H1 (cell line): ENCODE data around the gene SLC25A42. TPM values are rescaled to one million over a fixed set of nuclear protein-coding genes. Genes with fewer than 3 reads are reported as not detected.

Experiments used
- CTCF ChIA-PET: fragments of 300-600 bp; sonication (Branson Sonifier 250); formaldehyde crosslinking; loops from one replicate; lab custom pipeline; 2021; ENCODE audit not compliant: partially characterized antibody; lab: Charles Lee
- POLR2A ChIA-PET: fragments of 300-600 bp; sonication (Branson Sonifier 250); formaldehyde crosslinking; loops from one replicate; lab custom pipeline; 2021; ENCODE audit warnings: inconsistent platforms; ENCODE audit not compliant: partially characterized antibody; lab: Charles Lee
- DNase-seq, 2 experiments: peaks; one replicate each; pipeline versions ENCODE4 v3.0.0 to v3.0.0-alpha.2; 2010 to 2022; ENCODE audit warnings: low spot score in 2 of 2, low read depth in 1 of 2, mixed read lengths in 1 of 2
- FAIRE-seq: peaks from 2 replicates; lab custom pipeline; 2011; peaks lifted over from hg19 to GRCh38; lab: Jason Lieb, UNC
- H2AFZ ChIP-seq: 2 replicates; pipeline ENCODE4 v1.8.1; 2012; ENCODE audit warnings: low read length, inconsistent platforms
- H2AK5ac ChIP-seq: 2 replicates; pipeline ENCODE4 v1.6.1; 2013; ENCODE audit warnings: low read depth, low read length
- H2BK120ac ChIP-seq: replicated peaks from 2 replicates; pipeline ENCODE3; 2013; ENCODE audit warnings: low read depth, low read length, inconsistent platforms
- H2BK12ac ChIP-seq: 2 replicates; pipeline ENCODE4 v1.6.1; 2013; ENCODE audit warnings: low read depth, low read length
- H2BK15ac ChIP-seq: 2 replicates; pipeline ENCODE4 v1.6.1; 2013; ENCODE audit warnings: low read length
- H2BK20ac ChIP-seq: 2 replicates; pipeline ENCODE4 v1.6.1; 2013; ENCODE audit warnings: low read length
- H2BK5ac ChIP-seq: 2 replicates; pipeline ENCODE4 v1.6.1; 2013; ENCODE audit warnings: low read depth, low read length
- H3K14ac ChIP-seq: 2 replicates; pipeline ENCODE4 v1.6.1; 2013; ENCODE audit warnings: inconsistent platforms; ENCODE audit not compliant: insufficient read length
- H3K18ac ChIP-seq: 2 replicates; pipeline ENCODE4 v1.6.1; 2013; ENCODE audit warnings: low read length; ENCODE audit errors: extremely low read depth
- H3K23ac ChIP-seq: 2 replicates; pipeline ENCODE4 v1.6.1; 2013; ENCODE audit warnings: inconsistent platforms; ENCODE audit not compliant: insufficient read length
- H3K23me2 ChIP-seq: 2 replicates; pipeline ENCODE4 v1.6.1; 2013; ENCODE audit warnings: low read depth, low read length
- H3K27ac ChIP-seq: 2 replicates; pipeline ENCODE4 v1.6.1; 2011; ENCODE audit warnings: low read depth, low read length, inconsistent platforms
- H3K27me3 ChIP-seq, 4 experiments: replicated peaks in 1 of 4; 1 replicate in 1 of 4; 2 replicates in 3 of 4; pipeline versions ENCODE4 v1.6.1 to v1.8.1; 2011 to 2013; ENCODE audit warnings: low read length in 3 of 4, mild to moderate bottlenecking in 3 of 4, inconsistent platforms in 2 of 4, mixed read lengths in 2 of 4, moderate library complexity in 1 of 4; ENCODE audit not compliant: control insufficient read depth in 3 of 4, insufficient read depth in 3 of 4; ENCODE audit errors: extremely low read depth in 1 of 4
- H3K36me3 ChIP-seq, 4 experiments: 2 replicates each; pipeline versions ENCODE4 v1.6.1 to v1.8.1; 2011 to 2013; ENCODE audit warnings: mild to moderate bottlenecking in 4 of 4, low read length in 3 of 4, moderate library complexity in 2 of 4, control low read depth in 1 of 4, inconsistent platforms in 1 of 4; ENCODE audit not compliant: insufficient read depth in 4 of 4, control insufficient read depth in 2 of 4
- H3K4ac ChIP-seq: replicated peaks from 2 replicates; pipeline ENCODE3; 2013; ENCODE audit warnings: low read length, low read depth, mixed read lengths, inconsistent platforms; ENCODE audit not compliant: insufficient read length
- H3K4me1 ChIP-seq, 4 experiments: replicated peaks in 1 of 4; 1 replicate in 1 of 4; 2 replicates in 3 of 4; pipeline versions ENCODE4 v1.6.1 to v1.8.1; 2011 to 2013; ENCODE audit warnings: low read length in 3 of 4, inconsistent platforms in 2 of 4, mixed read lengths in 1 of 4; ENCODE audit not compliant: insufficient read depth in 4 of 4, control insufficient read depth in 3 of 4
- H3K4me2 ChIP-seq, 2 experiments: 2 replicates each; pipeline versions ENCODE4 v1.6.1 to v1.8.1; 2011 to 2013; ENCODE audit warnings: low read depth in 2 of 2, low read length in 2 of 2, control low read depth in 1 of 2, inconsistent platforms in 1 of 2, mild to moderate bottlenecking in 1 of 2; ENCODE audit not compliant: insufficient read depth in 1 of 2
- H3K4me3 ChIP-seq, 4 experiments: fragments of 200-600, 300-600 bp in 1 of 4; sonication (generic), shearing (Covaris generic), sonication (Bioruptor Twin) in 1 of 4; 2 replicates each; pipeline versions ENCODE4 v1.5.1 to v1.8.1; 2011 to 2016; ENCODE audit warnings: low read length in 4 of 4, low read depth in 3 of 4, control low read depth in 2 of 4, inconsistent platforms in 2 of 4, mild to moderate bottlenecking in 2 of 4, mixed read lengths in 1 of 4, moderate library complexity in 1 of 4; ENCODE audit not compliant: insufficient read depth in 2 of 4; ENCODE audit errors: extremely low read depth in 1 of 4
- H3K56ac ChIP-seq: replicated peaks from 2 replicates; pipeline ENCODE3; 2013; ENCODE audit warnings: low read depth, mild to moderate bottlenecking, mixed read lengths, low read length, inconsistent platforms; ENCODE audit not compliant: insufficient read length
- H3K79me1 ChIP-seq: 2 replicates; pipeline ENCODE4 v1.6.1; 2013; ENCODE audit warnings: low read depth, low read length, control low read depth
- H3K79me2 ChIP-seq, 2 experiments: 2 replicates each; pipeline versions ENCODE4 v1.6.1 to v1.8.1; 2012 to 2013; ENCODE audit warnings: low read length in 2 of 2, mild to moderate bottlenecking in 2 of 2, inconsistent platforms in 1 of 2; ENCODE audit not compliant: insufficient read depth in 2 of 2, control insufficient read depth in 1 of 2
- H3K9ac ChIP-seq, 4 experiments: replicated peaks in 1 of 4; 1 replicate in 1 of 4; 2 replicates in 3 of 4; pipeline versions ENCODE4 v1.6.1 to v1.8.1; 2011 to 2013; ENCODE audit warnings: low read depth in 3 of 4, low read length in 3 of 4, control low read depth in 2 of 4, mild to moderate bottlenecking in 2 of 4, moderate library complexity in 2 of 4, inconsistent platforms in 1 of 4; ENCODE audit errors: extremely low read depth in 1 of 4
- H3K9me3 ChIP-seq, 2 experiments: 2 replicates each; pipeline versions ENCODE4 v1.6.1 to v1.8.1; 2012 to 2013; ENCODE audit warnings: mild to moderate bottlenecking in 2 of 2, moderate library complexity in 2 of 2, control low read depth in 1 of 2, inconsistent platforms in 1 of 2, low read depth in 1 of 2, low read length in 1 of 2, mixed read lengths in 1 of 2; ENCODE audit not compliant: insufficient read depth in 2 of 2
- H4K20me1 ChIP-seq, 2 experiments: replicated peaks in 1 of 2; 2 replicates each; pipeline versions ENCODE3 to v1.8.1; 2011 to 2013; ENCODE audit warnings: inconsistent platforms in 2 of 2, low read length in 2 of 2, mild to moderate bottlenecking in 1 of 2; ENCODE audit not compliant: insufficient read depth in 2 of 2, control insufficient read depth in 1 of 2
- H4K5ac ChIP-seq: 2 replicates; pipeline ENCODE4 v1.6.1; 2013; ENCODE audit warnings: low read length, low read depth, mixed read lengths, inconsistent platforms; ENCODE audit not compliant: insufficient read length
- H4K8ac ChIP-seq: 2 replicates; pipeline ENCODE4 v1.8.0; 2013; ENCODE audit warnings: mild to moderate bottlenecking, moderate library complexity, low read length, inconsistent platforms; ENCODE audit not compliant: insufficient read depth; ENCODE audit errors: extremely low read depth
- H4K91ac ChIP-seq: replicated peaks from 2 replicates; pipeline ENCODE3; 2013; ENCODE audit warnings: low read length, mixed read lengths, inconsistent platforms; ENCODE audit not compliant: insufficient read length
- BCL11A ChIP-seq, 2 experiments: IDR thresholded peaks; one replicate each; pipeline ENCODE4 v1.6.1; 2011; ENCODE audit warnings: low read depth in 2 of 2, low read length in 2 of 2, mild to moderate bottlenecking in 2 of 2
- CBX8 ChIP-seq: fragments of 300-800, 300-1000 bp; sonication (generic); IDR thresholded peaks from 2 replicates; pipeline ENCODE4 v1.7.1; 2016; ENCODE audit warnings: low read depth, low read length, borderline replicate concordance
- EGR1 ChIP-seq: IDR thresholded peaks from 2 replicates; pipeline ENCODE4 v1.6.1; 2011; ENCODE audit warnings: low read depth, low read length, borderline replicate concordance
- GTF2F1 ChIP-seq: IDR thresholded peaks from 2 replicates; pipeline ENCODE4 v1.6.1; 2012; ENCODE audit warnings: low read depth, low read length, improper control_type of control experiment, borderline replicate concordance
- KDM4A ChIP-seq: IDR thresholded peaks from one replicate; pipeline ENCODE4 v1.7.1; 2012; ENCODE audit warnings: low read depth, mild to moderate bottlenecking, moderate library complexity, low read length, inconsistent platforms; ENCODE audit not compliant: severe bottlenecking
- POLR2AphosphoS5 ChIP-seq: IDR thresholded peaks from 2 replicates; pipeline ENCODE4 v1.6.1; 2011; ENCODE audit warnings: low read depth, low read length
- RNF2 ChIP-seq: fragments of 200-900, 300-1000 bp; sonication (generic); IDR thresholded peaks from 2 replicates; pipeline ENCODE4 v1.7.1; 2016; ENCODE audit warnings: borderline replicate concordance, low read depth, mild to moderate bottlenecking, antibody characterized with exemption, low read length; ENCODE audit not compliant: poor library complexity, severe bottlenecking; ENCODE audit errors: missing control alignments
- SP4 ChIP-seq: IDR thresholded peaks from 2 replicates; pipeline ENCODE4 v1.6.1; 2012; ENCODE audit warnings: low read length, inconsistent platforms
- TAF1 ChIP-seq: IDR thresholded peaks from 2 replicates; pipeline ENCODE4 v1.6.1; 2011; ENCODE audit warnings: mild to moderate bottlenecking, low read depth, low read length
- TCF12 ChIP-seq: IDR thresholded peaks from 2 replicates; pipeline ENCODE4 v1.6.1; 2011; ENCODE audit warnings: low read depth, mild to moderate bottlenecking, low read length
- WGBS, 2 experiments: shearing (Covaris generic) in 1 of 2; methylation state at CpG; one replicate each; pipeline versions ENCODE4 v1.1.6 to v1.1.7; 2013 to 2015; ENCODE audit warnings: low lambda C conversion rate in 2 of 2, mixed read lengths in 2 of 2, inconsistent platforms in 1 of 2, low coverage in 1 of 2, missing lambda C conversion rate in 1 of 2; ENCODE audit not compliant: insufficient replicate concordance in 2 of 2, insufficient coverage in 1 of 2, insufficient read length in 1 of 2; ENCODE audit errors: extremely low coverage in 1 of 2, missing lambda C conversion rate in 1 of 2; 5-methylcytosine and 5-hydroxymethylcytosine counted together
- polyA plus RNA-seq, 7 experiments: library from polyadenylated mRNA; depleted of rRNA in 3 of 7; stranded (reverse) in 5 of 7; unstranded in 2 of 7; fragments of >200 nt in 5 of 7; fragments of 200-250 nt in 2 of 7; gene quantifications; 1 replicate in 5 of 7; 2 replicates in 1 of 7; 4 replicates in 1 of 7; pipeline versions ENCODE4 v1.2.1 to v1.2.3, GENCODE V29; 2011 to 2013; ENCODE audit warnings: missing spikeins in 2 of 7, mixed read lengths in 2 of 7
- total RNA-seq: library from RNA; stranded (reverse); fragmentation: NEBNext Ultra II Directional; extraction: Animal tissue kit (Norgen Biotek cat#: 25700); gene quantifications from 2 replicates; pipeline ENCODE4 v1.2.1, GENCODE V29; 2021
- TF ChIP-seq, protein P1 (sequence below): IDR thresholded peaks from 2 replicates; pipeline ENCODE4 v1.6.1; 2011; ENCODE audit warnings: low read length, improper control_type of control experiment
- TF ChIP-seq, protein P2 (sequence below): IDR thresholded peaks from 2 replicates; pipeline ENCODE4 v1.6.1; 2011; ENCODE audit warnings: low read depth, mild to moderate bottlenecking, low read length; ENCODE audit not compliant: insufficient read depth

SLC25A42 gene
- total and polyA plus RNA-seq, 2 of the 8 experiments (the other 6 are each of a cell fraction or from before 2014, with no cell fraction given), result 5.9 to 6.2 TPM

DNA sequence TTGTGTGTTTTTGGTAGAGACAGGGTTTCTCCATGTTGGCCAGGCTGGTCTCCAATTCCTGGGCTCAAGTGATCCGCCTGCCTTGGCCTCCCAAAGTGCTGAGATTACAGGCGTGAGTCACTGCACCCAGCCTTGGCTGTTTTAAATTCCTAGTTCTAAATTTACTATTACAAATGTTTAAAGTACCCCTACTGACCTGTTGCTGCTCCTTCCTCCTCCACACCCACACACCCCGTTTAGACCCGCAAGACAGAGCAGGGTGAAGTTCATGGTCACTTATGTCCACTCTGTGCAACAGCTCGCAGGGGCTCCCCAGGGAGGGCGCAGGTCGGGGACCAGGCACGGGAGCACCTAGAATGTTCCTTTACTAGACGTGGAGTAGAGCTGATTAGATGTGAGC, 45.8 kb downstream of the SLC25A42 start:
- Histone ChIP-seq H2AFZ (no peak overlapping the region), H4K5ac (no peak overlapping the region), H4K20me1 (peaks cover 0 to 4% of the 10 kb centered on the region in 2 experiments), H3K9me3 (no peaks in the 10 kb centered on the region), H3K23me2 (peaks cover 7% of the 10 kb centered on the region), H3K4me3 (no peak overlapping the region), H3K79me2 (no peaks in the 10 kb centered on the region), H3K9ac (no peak overlapping the region), H3K14ac (no peak overlapping the region), H2BK12ac (no peak overlapping the region), H3K23ac (no peak overlapping the region), H3K4ac (no peak overlapping the region), H3K56ac (no peak overlapping the region), H2BK120ac (no peak overlapping the region), H3K27ac (no peak overlapping the region), H3K36me3 (no peaks in the 10 kb centered on the region), H2BK20ac (no peak overlapping the region), H3K79me1 (0 out of 2 replicates have a peak, but pooled peaks cover 2% of the 10 kb centered on the region), H4K8ac (no peak overlapping the region), H3K27me3 (0 out of 7 replicates have a peak, but pooled peaks cover 0 to 2% (median 0%) of the 10 kb centered on the region in 4 experiments), H2BK15ac (no peak overlapping the region), H4K91ac (no peak overlapping the region), H3K4me2 (no peak overlapping the region; a peak in 1 of 4 replicates), H2AK5ac (no peak overlapping the region), H2BK5ac (no peak overlapping the region), H3K4me1 (peaks cover 3 to 13% (median 9%) of the 10 kb centered on the region in 4 experiments), H3K18ac (no peak overlapping the region)
- CTCF ChIA-PET, result interaction anchor here (0.7 to 3.8 kb wide), 13 partner anchors 12 to 66 kb away, joined by 3 to 42 read pairs (median 4); no protein-coding TSS in a partner anchor
- DNase-seq (no peak), FAIRE-seq (no peak)
- POLR2A ChIA-PET, result interaction anchor here (0.8 to 1.0 kb wide), 2 partner anchors 20 to 50 kb away, joined by 4 to 5 read pairs; no protein-coding TSS in a partner anchor
- 86% methylated on average over 9 of the region's 9 CpGs; no CpG with 5 or more reads in 1 of the 2 experiments for WGBS, 2 experiments
- no peak for TF ChIP-seq RNF2
- TF ChIP-seq, protein P1, sequence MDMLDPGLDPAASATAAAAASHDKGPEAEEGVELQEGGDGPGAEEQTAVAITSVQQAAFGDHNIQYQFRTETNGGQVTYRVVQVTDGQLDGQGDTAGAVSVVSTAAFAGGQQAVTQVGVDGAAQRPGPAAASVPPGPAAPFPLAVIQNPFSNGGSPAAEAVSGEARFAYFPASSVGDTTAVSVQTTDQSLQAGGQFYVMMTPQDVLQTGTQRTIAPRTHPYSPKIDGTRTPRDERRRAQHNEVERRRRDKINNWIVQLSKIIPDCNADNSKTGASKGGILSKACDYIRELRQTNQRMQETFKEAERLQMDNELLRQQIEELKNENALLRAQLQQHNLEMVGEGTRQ, result no peak
- no peak for TF ChIP-seq GTF2F1
- TF ChIP-seq CBX8, result no peak
- TF ChIP-seq POLR2AphosphoS5, result no peak
- no peak for TF ChIP-seq BCL11A (IDR thresholded peaks at IDR 0.05; ENCODE audit: low read depth in 2 of 2, low read length in 2 of 2)
- TF ChIP-seq, protein P2, sequence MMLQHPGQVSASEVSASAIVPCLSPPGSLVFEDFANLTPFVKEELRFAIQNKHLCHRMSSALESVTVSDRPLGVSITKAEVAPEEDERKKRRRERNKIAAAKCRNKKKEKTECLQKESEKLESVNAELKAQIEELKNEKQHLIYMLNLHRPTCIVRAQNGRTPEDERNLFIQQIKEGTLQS, result no peak
- no peak for TF ChIP-seq SP4
- no peak for TF ChIP-seq KDM4A
- no peak for TF ChIP-seq TAF1
- TF ChIP-seq TCF12, result no peak
- no peak for TF ChIP-seq EGR1
